GM18868 (cell line): ENCODE measurements around the gene NCKAP1.
"Not testable (repeated sequence)": the region's sequence is repeated elsewhere in the genome, so short reads cannot be mapped to it uniquely, and the experiment has no call there.

Experiments
- ATAC-seq: cut with Tn5 transposase; IDR thresholded peaks from one replicate; pipeline ENCODE4 v1.9.1; 2021; ENCODE audit warnings: mild to moderate bottlenecking, moderate library complexity; ENCODE audit not compliant: unreplicated experiment

NCKAP1 gene

GRCh38 chr2:183037553-183038340 is 510 bp downstream of the NCKAP1 start:
- peak; percentile 35 for ATAC-seq

- no peak for ATAC-seq
Measured at GRCh38 chr2:183037074-183037552, 1.1 kb downstream of the NCKAP1 start.

GRCh38 chr2:183035954-183036669 is 2.1 kb downstream of the NCKAP1 start:
- peak; percentile 56 for ATAC-seq

GRCh38 chr2:183035298-183035953 is 2.8 kb downstream of the NCKAP1 start:
- no peak for ATAC-seq

- no peak for ATAC-seq
Measured at GRCh38 chr2:183034806-183035205, 3.5 kb downstream of the NCKAP1 start.

DNA sequence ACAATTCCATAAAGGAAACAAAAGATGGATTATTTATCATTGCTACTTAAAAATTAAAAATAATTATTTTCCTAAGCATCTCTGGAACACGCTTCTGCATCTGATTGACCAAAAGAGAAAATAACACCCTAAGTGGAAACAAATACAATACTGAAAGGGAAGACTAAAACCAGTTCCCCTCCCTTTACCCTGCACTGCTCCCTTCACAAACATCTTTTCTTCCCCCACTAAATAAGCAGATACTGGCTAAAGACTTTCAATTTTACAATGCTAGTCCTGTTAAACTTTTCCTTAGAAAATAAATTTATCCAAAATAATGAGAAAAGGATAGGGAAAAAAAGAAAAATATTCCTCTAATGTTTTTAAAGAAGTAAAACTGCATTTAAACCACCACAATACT is 4.3 kb downstream of the NCKAP1 start:
- ATAC-seq = no peak

DNA sequence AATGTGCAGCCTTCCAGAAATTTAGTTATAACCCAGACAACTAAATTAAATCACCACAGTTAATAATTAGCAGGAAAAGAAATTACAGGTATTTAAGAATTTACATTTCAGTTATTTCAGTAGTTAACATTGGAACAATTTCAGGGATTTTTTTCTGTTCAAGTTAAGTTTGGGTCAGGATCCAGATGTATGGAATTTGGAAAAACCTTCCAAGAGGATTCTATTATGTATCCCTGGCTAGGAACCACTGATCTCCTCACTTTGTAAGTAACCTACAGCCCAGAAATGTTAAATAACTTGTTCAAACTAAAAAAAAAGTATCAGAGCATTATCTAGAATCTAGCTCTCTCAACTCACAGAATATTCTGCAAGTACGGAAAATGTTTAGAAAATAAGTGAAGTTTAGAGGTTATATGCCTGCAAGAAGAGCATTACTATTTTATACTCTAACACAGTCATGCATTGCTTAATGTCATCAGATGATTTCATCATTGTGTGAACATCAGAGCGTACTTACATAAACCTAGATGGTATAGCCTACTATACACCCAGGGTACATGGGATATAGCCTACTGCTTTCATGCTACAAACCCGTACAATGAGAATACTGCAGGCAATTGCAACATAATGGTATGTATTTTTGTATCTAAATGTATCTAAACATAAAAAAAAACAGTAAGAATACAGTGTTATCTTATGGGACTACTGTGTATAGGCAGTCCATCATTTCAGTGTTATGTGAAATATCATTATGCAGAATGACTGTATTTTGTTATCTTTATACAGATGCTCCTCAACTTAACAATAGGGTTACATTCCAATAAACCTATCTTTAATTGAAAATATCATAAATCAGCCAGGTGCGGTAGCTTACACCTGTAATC is 6.1 kb downstream of the NCKAP1 start:
- no peak for ATAC-seq

DNA sequence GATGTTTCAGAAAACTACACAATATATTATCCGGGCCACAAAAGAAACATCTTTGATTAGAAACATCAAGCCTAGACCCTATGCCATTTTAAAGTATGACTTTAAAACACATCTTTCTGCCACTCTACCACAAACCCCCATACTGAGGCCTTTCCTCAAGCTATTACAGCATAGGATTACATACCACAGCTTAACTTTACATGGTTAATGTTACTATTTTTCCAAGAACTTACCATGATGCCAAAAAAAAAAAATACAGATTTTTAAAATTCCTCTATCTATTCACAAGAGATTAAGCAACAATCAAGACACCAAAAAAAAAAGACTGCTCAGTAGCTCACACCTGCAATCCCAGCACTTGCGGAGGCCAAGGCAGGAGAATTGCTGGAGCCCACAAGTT is 9.0 kb downstream of the NCKAP1 start:
- no peak for ATAC-seq

DNA sequence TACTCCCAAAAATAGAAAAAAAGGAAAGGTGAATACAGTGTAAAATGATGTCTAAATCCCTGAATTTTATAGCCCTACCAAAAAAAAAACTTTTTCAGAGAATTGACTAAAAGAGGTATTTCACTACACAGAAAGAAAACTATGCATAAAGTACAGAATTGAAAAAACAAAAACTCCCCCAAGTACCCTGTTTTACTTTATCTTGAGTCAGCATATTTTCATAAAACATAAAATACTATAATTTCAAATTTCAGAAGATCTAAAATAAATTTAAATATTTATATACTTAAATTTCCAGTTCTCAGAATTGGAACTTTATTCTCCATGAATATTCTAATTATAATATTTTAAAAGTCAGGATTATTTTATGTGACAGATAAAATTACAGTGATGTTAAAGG is 10.1 kb downstream of the NCKAP1 start:
- ATAC-seq = no peak

GRCh38 chr2:183027443-183027842 is 10.8 kb downstream of the NCKAP1 start:
- ATAC-seq = no peak

DNA sequence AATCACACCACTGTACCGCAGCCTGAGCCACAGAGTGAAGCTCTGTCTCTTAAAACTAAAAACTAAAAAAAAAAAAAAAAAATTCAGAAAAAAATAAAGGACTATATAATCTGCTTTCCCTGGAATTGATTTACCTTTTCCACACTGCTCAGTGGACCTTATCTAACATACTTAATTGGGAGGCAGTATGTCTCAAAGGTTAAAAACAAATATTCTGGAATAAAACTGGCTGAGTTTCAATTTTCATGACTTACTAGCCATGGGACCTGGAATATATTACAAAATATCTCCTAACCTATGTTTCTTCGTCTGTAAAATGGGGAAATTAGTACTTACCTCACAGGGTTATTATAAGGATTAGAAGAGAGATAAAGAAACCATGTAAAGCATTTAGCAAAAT is 11.8 kb downstream of the NCKAP1 start:
- ATAC-seq = no peak

- ATAC-seq = no peak
Measured at GRCh38 chr2:183025993-183026392, 12.3 kb downstream of the NCKAP1 start.

DNA sequence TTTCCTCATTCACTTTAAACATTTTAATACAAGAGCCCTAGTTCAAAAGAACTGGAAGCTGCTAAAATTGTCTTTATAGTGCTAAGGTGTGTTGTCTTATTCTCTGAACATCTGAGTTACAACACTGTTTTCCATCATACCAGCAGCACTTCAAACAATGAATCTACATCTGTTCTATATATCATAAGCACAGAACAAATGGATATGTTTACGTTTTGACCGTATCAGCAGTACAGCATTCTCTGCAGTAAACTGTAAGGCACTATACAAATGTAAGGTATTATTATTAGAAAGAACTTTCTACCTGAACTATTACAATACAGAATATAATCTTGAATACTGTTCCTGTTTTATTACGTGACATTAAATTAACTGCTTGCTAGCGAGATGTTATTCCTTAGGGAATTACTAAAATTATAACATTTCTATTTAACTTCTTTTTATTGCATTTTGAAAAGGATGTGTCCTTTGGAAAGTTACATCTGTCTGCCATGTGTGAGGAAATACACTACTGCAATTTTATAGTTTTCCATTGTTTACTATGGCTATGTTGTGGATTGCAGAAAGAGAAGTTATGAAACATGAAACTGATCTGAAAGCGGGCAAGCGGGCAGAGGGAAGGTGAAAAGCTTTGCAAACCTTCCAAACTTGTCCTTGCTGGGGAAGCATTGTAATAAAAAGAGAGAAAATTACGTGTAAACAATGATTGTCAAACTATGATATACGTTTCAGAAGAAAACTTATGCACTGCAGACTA is 13.7 kb downstream of the NCKAP1 start:
- no peak for ATAC-seq

DNA sequence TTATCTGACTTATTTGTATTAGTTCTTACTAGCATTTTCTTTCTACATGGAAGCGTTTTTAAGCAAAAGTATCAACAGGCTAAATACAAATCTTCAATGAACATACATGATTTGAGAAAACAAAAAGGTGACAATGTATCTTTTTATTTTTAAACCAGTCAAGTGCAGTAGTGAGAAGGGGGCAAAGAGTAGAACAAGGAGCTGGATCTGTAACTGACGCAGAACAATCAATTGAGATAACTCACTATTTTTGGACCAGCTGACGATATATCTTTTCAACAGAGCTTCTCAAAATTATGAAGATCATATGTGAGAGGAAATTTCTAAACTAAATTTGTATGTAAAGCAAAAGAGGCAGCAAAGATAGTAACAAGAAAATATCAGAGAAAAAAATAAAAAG is 15.5 kb downstream of the NCKAP1 start:
- ATAC-seq = no peak

DNA sequence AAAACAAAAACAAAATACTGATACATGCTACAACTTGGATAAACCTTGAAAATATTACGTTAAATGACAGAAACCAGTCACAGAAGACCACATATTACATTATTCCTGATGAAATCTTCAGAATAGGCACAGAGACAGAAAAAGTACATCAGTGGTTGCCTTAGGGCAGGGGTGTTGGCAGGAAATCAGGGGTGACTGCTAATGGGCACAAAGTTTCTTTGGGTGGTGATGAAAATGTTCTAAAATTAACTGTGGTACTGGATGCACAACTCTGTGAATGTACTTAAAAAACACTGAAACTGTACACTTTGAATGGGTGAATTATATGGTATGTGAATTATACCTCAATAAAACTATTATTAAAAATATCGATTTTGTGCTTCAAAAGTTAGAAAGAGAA is 16.6 kb downstream of the NCKAP1 start:
- no peak for ATAC-seq

DNA sequence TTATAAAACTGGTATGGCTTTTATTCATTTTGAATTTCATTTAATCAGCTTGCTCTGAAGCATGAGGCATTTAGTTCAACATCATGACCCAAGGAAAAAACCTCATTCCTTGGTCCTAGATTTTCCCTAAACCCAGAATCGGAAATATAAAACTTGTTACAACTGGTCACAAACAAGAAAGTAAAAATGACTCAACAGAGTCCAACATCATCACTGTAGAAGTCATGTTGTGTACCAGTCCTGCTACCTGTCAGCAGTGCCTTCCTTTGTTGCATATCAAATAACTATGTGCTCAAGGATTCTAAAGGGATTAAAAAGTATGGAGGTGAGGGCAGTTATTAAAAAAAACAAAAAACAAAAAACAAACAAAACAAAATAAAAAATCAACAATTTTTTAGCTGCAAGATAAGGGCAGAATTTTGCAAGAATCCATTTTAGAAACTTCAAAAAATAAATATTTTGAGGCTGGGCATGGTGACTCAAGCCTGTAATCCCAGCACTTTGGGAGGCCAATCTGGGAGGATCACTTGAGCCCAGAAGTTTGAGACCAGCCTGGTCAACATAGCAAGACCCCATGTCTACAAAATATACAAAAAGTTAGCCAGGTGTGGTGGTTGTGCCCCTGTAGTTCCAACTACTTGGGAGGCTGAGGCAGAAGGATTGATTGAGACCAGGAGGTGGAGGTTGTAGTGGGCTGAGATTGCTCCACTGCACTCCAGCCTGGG is 18.4 kb downstream of the NCKAP1 start:
- ATAC-seq = no peak

- not testable (repeated sequence) for ATAC-seq
Measured at GRCh38 chr2:183017845-183018244, 20.4 kb downstream of the NCKAP1 start.

- no peak for ATAC-seq
Measured at GRCh38 chr2:183014005-183014404, 24.3 kb downstream of the NCKAP1 start.

GRCh38 chr2:183011743-183012142 is 26.5 kb downstream of the NCKAP1 start:
- no peak for ATAC-seq
